Measurements from ENCODE around the gene IRAK1.

The IRAK1 gene

DNA sequence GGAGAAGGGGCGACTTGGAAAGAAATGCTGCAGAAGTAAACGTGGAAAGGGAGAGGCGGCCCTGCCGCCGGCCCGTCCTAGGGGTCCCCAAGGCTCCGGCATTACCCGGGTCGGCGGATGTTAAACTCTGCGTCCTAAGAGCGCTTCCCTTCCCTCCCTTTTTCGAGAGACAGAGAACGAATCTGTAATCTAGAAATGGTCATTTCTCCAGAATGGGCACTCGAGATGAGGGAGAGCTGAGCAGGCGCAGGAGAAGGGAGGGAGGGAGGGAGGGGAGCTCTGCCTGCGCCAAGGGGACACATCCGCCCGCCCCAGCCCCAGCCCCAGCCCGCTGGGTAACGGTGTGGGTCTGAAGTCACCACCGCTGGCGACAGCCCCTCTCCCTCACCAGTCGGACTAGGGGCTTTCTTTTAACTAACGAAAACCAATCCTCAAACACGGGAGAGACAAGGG is 49.8 kb downstream of the IRAK1 start:
- DNase-seq = no peak

DNA sequence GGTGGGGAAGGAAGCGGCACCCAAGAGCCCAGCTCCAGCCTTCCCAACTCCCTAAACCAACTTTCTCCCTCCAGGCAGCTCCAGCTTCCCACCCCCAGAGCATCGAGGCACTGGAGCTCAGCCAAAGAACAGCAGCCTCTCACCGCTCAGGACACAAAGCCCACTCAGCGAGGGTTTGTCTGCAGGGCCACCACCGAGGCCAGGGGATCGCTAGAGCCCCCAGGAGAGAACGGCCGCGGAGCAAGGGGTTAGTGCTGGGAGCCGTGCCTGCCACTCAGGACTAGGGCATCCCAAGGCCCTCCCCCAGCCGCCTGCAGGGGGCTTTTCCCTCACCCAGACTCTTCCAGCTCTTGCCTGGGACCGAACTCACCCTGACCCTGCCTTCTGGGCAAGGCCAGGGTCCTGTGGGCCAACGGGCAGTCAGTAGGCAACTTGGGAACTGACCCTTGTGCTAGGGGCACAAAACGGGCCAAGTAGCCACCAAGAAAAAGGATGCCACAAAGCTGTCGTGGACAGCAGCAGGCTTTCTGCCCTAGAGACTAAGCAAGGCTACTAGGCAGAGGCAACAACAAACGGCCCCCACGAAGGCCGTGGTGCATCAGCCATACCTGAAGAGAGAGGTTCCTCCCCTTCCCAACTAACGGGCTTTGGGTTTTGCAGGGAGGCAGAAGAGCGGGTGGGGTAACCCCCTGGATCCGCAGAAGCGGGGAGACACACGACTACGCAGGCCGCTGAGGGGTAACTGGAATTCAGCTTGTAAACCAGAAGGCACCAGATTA is 50.4 kb downstream of the IRAK1 start:
- no peak for DNase-seq

DNA sequence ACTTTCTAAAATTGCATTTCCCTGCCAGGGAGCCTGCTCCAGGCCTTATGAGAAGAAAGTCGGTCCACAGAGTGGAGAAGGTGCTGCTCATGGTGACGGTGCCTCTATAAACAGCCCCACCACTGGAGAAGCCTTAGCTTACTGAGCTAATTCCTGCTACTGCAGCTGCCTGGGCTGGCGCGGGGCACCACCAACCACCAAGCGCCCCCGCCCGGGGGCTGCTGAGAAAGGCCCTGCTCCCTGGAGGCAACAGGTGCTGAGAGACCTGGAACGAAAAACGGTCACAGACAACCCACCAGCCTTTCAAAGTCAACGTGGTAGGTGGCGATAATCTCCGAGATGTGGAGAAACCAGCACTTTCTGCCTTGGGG is 51.0 kb downstream of the IRAK1 start:
- DNase-seq = peak; percentile 58

DNA sequence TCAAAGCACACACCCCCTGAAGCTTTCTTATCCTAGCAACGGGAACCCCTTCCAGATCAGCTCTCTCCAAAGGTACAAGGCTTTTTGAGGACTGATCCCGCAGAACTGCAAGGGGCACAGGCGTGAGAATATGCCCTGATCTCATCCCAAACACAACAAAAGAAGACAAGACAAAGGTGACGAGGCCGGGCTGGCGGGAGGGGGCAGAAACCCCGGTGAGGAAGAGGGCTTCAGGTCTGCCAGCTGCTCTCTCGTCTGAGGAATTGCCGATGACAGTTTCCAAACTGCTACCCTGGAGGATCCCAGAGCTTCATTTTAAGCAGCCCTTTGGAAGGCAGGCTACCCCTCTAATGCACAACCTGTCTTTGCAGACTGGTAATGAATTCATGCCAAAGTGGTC is 51.4 kb downstream of the IRAK1 start:
- no peak for DNase-seq

DNA sequence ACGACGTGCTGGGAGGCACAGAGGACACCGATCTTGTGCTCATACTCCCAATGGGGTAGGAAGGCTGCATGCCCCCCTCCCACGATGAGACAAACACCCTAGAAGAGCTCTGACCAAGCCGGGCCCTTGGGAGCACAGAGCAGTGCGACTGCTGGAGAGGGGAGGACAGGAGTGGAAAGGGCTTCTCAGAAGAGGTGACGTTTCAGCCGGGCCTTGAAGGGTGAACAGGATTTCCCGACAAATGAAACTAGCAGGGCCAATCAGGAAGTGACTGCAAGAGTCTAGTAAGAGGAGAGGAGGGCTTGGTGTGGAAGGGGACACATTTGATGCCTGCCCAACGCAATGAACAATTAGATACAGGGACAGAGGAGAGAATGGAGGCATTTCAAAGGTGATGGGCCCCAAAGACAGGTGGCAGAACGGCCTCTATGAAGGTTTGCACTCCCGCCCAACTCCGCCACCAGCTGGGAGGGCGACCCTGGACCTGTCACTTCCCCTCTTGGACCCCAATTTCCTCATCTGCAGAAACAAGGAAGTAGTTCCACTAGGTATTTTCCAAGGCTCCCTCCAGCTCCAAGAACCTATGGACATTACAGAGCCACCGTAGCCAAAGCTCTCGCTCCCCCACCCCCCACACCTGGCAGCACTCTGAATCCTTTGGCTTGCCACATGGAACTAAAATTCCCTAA is 52.0 kb downstream of the IRAK1 start:
- DNase-seq = peak; percentile 62

DNA sequence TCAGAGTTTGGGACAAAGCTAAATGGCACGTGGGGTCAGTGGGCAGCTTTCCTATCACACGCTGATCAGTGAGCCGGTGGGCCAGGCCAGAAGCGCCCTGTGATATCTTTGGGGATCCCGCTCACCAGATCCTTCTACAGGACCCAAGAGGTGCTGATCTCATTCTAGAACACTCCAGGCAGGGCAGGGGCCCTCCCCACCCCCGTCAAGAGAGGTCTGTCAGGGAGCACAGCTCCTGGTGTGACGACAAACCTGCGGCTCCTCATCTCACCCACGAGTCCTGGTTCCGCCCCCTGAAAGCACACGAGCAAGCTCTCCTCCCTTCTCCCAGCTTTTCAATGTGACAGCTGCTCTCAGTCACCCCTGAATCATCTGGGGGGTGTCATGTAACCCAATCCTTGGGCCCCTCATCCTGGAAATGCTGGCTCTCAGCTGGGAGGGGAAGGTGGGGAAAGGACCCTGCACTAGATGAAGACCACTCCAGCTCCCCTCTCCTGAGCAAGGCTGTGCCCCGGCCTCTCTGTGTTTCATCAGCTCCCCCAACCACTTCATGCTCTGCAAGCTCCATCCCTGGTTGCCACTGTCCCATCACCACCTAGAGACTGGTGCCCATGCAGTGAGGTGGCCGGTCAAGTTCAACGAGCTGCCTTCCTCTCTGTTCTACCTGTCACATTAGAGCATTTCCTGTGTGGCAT is 52.7 kb downstream of the IRAK1 start:
- no peak for DNase-seq

DNA sequence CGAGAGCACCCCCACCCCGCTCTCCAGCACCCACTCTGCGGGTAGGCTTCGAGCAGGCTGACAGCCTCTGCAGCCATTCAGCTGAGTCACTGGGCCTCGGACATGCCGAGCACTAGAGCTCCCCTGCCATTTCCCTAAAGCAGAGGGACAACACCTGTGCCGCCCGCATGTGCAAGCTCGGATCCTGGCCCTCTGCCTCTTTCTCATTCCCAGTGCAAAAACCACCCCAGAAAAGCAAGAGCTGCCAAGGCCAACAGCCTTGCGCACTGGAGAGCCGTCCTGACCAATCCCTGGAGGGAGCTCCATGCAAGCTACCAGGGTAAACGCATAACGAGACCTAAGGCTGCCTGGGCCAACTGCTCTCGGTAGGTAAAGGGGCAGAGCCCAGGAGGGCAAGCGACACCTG is 53.4 kb downstream of the IRAK1 start:
- no peak for DNase-seq

DNA sequence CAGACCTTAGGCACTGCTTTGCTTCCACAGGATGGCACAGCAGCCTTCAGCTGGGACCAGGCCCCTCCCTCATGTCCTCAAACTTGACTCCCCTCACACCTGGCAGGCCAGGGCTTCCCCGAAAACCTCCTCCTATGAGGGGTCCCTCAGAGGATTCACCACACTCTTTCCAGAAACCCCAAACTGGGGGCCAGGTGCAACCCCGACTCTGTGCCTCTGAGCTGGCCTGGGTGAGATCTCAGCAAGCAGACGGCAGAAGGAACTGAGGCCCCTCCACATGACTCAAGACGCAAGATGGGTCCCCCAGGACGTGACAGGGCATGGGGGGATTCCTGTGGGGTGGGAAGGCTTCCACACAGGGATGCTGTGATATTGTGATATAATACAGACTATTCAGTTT is 54.3 kb downstream of the IRAK1 start:
- DNase-seq = no peak

DNA sequence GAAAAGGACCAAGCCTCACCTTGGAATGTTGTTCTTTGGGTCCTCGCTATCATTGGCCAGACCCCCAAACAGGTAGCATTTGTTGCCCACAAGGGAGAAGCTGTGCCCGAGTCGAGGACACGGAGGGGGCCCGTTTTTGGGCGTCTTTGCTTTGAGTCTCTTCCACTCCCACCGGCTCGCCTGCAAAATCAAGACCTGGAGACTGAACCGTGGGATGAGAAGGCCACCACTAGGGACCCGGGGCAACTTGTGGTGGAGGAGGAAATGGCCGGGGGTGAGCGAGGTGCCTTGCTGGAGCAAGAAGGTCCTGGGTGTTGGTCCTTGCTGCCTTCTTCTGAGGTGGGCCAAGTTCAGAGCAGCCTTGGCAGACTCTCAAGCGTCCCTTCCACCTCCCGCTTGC is 55.6 kb downstream of the IRAK1 start:
- DNase-seq = no peak

DNA sequence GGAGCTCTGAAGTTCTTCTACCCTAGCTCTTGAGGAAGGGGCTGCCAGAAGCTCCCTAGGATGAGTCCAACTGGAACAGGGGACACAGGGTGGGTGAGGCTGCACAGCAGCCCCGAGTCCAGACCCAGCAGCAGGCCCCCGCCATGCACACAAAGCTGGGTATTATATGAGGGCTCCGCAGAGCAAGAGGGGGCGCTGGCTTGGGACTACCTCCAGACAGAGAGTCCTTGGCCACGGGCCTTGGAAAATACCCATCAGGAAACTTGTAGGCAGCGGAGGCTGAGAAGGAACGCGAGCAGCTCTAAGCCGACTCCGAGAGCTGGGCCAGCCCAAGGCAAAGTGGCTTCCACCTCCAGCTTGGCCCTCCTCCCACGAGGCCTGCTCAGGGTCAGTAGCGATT is 56.2 kb downstream of the IRAK1 start:
- DNase-seq = no peak

DNA sequence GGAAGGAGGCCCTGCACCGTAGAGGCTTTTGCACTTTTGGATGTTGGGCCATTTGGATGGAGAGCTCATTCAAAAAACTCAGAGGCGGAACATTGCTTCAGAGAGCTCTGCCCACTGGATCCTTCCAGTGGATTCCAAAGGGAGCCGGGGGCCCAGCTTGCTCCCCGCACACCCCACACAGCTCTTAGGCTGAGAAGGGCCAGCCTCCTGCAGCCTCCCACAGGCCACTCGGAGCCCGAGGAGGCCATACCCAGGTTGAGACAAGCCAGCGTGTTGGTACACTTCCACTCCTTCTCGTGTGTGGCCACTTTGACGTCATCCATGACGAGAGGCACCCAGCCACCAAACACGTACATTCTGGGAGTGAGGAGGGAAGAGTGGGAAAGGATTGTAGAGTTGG is 58.4 kb downstream of the IRAK1 start:
- no peak for DNase-seq

DNA sequence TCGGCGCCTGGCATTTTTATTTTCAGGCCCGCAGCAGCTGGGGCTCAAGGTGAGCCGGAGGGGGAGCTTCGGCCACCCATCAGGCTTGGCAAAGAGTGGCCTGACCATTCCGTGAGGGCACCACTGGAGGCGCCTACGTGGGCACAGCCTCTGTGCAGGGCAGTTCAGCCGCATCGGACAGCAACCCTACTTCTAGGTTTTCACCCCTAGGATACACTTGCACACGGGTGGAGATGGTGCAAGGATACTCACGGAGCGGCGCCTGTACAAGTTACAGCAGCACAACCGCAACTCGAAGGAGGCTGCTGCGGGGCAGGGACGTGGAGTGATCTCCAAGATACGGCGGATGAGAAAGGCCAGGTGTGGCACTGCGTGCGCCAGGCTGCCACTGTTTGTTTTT is 58.9 kb downstream of the IRAK1 start:
- no peak for DNase-seq
